Activated CD8-positive, alpha-beta T cell treated with anti-CD3 and anti-CD28 coated beads for 36 hours (primary cell): Measurements from ENCODE around the gene C1R. TPM values are rescaled to one million over a fixed set of nuclear protein-coding genes. Genes with fewer than 3 reads are reported as not detected.
A peak's percentile ranks its signal among the peaks of the same experiment; 100 is the strongest.

Experiments used
- ATAC-seq: fragments of 200-7000 bp; cut with Tn5 transposase; one replicate; pipeline ENCODE4 v1.10.0; 2021; ENCODE audit warnings: mild to moderate bottlenecking, moderate library complexity
- CTCF ChIA-PET: fragments of 350-600 bp; sonication (Branson Sonifier 250); formaldehyde crosslinking; loops from one replicate; lab custom pipeline; 2021; ENCODE audit warnings: antibody characterized with exemption; lab: Charles Lee
- POLR2A ChIA-PET: fragments of 350-600 bp; sonication (Branson Sonifier 250); formaldehyde crosslinking; loops from one replicate; lab custom pipeline; 2021; ENCODE audit warnings: antibody characterized with exemption; lab: Charles Lee
- DNase-seq: peaks from one replicate; pipeline ENCODE4 v3.0.0-alpha.2; 2020
- H3K27ac Mint-ChIP-seq: one replicate; pipeline ENCODE4 v1.8.0; 2021; ENCODE audit warnings: mild to moderate bottlenecking, mixed read lengths
- H3K27me3 Mint-ChIP-seq: one replicate; pipeline ENCODE4 v1.8.0; 2021; ENCODE audit warnings: mixed read lengths
- H3K36me3 Mint-ChIP-seq: one replicate; pipeline ENCODE4 v1.8.0; 2021; ENCODE audit warnings: low read depth, mixed read lengths
- H3K4me1 Mint-ChIP-seq: one replicate; pipeline ENCODE4 v1.8.0; 2021; ENCODE audit warnings: low read depth, mixed read lengths
- H3K4me3 Mint-ChIP-seq: one replicate; pipeline ENCODE4 v1.8.0; 2021; ENCODE audit warnings: mild to moderate bottlenecking, moderate library complexity, mixed read lengths
- H3K9me3 Mint-ChIP-seq: one replicate; pipeline ENCODE4 v1.8.0; 2021; ENCODE audit warnings: mixed read lengths
- intact Hi-C: fragments of 100-400 bp; cut with micrococcal nuclease; formaldehyde crosslinking; loops from one replicate; pipeline ENCODE4 v1.10.0; 2022
- total RNA-seq, 2 experiments: library from RNA; stranded (reverse); gene quantifications; one replicate each; pipeline ENCODE4 v1.2.3, GENCODE V29; 2021
- TF ChIP-seq, protein P1 (sequence below): fragments of 200-600 bp; IDR thresholded peaks from one replicate; pipeline ENCODE4 v1.8.0; 2022; ENCODE audit warnings: antibody characterized with exemption, mild to moderate bottlenecking

The C1R gene
- total RNA-seq = 1 to 10 TPM in 1 of 2 experiments, under 1 TPM in 1; 0.97 to 2.4 TPM

DNA sequence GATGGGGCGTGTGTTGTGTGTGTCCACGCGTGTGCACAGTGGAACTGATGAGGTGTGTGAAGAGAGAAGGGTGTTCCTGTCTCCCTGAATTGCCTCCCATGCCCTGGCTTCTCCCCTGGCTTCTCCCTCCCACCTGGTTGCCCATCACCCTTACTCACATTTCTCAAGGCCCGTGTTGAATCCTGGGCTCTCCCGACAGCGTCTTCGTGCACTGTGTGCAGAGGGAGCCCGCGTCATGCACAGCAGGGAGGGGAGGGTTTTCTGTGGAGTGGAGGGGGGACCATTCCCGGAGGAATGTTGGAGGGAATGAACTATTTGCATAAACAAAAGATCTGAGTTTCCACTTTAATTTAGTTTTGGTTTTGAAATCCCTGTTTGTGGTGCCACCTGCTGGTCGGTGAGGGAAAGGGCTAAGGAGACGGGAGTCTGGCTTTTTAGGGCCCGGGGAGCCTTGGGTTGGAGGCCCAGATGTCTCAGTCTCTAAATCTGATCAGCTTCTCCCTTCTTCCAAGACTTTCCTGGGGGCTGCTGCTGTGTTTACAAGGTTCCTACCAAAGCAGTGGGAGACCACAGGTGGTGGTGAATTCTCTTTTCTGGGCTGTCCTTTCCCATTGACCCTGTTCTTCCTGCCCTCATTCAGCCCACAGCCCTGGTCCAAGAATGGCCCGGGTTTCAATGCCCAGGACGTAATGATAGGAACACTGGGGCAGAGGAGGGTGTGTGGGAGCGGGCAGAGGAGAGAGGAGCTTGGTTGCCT lies at the start of gene C1R:
Gene C1R, minus strand, starts transcription at position 217 of the 757 bp plus-strand sequence. Its CDS starts 57 bp downstream, at position 160.
- ChIA-PET POLR2A (interaction anchor here (0.8 to 2.4 kb wide), 5 partner anchors 10 to 148 kb away, joined by 3 to 14 read pairs (median 4); partner anchors contain the start of genes C12orf57, C1RL, LPCAT3 and RNU7-1), CTCF (interaction anchor here (1.0 to 2.7 kb wide), 6 partner anchors 10 to 94 kb away, joined by 3 to 13 read pairs (median 4); no protein-coding TSS in a partner anchor)
- peak within 1 kb of the TSS; percentile 77 for H3K27ac Mint-ChIP-seq
- TF ChIP-seq, protein P1, sequence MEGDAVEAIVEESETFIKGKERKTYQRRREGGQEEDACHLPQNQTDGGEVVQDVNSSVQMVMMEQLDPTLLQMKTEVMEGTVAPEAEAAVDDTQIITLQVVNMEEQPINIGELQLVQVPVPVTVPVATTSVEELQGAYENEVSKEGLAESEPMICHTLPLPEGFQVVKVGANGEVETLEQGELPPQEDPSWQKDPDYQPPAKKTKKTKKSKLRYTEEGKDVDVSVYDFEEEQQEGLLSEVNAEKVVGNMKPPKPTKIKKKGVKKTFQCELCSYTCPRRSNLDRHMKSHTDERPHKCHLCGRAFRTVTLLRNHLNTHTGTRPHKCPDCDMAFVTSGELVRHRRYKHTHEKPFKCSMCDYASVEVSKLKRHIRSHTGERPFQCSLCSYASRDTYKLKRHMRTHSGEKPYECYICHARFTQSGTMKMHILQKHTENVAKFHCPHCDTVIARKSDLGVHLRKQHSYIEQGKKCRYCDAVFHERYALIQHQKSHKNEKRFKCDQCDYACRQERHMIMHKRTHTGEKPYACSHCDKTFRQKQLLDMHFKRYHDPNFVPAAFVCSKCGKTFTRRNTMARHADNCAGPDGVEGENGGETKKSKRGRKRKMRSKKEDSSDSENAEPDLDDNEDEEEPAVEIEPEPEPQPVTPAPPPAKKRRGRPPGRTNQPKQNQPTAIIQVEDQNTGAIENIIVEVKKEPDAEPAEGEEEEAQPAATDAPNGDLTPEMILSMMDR = peak; percentile 91
- H3K27me3 Mint-ChIP-seq = no peaks in the 10 kb centered on the region
- H3K4me3 Mint-ChIP-seq = peak within 1 kb of the TSS; percentile 75
- intact Hi-C loops = no loop called here
- H3K36me3 Mint-ChIP-seq = no peaks in the 10 kb centered on the region
- H3K9me3 Mint-ChIP-seq = no peaks in the 10 kb centered on the region
- H3K4me1 Mint-ChIP-seq = peaks cover 6% of the 10 kb centered on the region
- peak; percentile 81 for DNase-seq
- ATAC-seq = peak; percentile 86

DNA sequence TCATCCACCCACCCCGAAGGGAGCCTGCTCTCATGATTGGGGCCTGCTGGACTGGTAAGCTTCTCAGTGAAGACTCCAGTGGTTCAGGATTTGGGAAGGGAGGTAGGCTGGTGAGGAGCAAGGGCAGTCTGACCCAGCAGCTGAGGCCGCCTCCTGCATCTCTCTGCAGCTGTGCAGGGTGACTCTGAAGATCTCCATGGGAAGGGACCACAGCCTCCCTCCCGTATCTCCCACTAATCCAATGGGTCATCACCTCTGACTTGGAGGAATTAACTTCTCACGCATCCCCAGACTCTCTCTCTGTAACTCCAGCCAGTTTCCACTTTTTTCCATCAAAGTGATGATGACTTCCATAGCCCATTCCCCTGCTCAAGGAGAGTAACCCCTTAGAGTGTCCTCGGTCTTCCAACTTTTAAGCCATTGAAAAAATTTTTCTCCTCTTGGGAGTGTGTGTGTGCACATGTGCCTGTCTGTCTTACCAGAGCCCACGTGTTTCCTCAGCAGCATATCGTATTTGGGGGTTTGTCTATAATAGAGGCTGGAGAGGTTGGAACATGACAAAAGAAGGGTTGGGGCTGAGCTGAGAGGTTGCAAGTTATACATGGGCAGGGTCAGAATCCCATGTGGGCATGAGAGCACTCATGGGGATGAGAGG lies 49.2 kb upstream of the C1R start:
- peaks cover 19% of the 10 kb centered on the region for H3K36me3 Mint-ChIP-seq
- H3K27ac Mint-ChIP-seq = no peak overlapping the region
- POLR2A ChIA-PET = interaction anchor here (0.6 to 1.1 kb wide), 2 partner anchors 12 to 834 kb away, joined by 3 to 4 read pairs; no protein-coding TSS in a partner anchor

DNA sequence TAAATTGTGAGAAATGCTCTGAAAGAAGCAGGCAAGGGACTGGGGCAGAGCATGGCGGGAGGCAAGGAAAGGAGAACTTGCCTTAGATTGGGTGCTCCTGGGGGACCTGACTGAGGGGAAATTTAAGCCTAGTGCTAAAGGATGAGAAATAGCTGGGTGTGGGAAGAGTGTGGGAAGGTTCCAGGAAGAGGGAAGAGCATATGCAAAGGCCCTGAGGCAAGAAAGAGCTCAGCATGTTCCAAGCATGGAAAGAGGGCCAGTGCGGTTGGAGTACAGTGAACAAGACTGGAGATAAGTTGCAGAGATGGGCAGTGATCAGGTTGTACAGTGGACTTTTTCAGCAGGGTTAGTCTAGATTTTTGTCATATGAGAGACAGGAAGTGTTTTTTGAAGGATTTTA lies 47.0 kb upstream of the C1R start:
- intact Hi-C loops = no loop called here
- H3K36me3 Mint-ChIP-seq = peaks cover 19% of the 10 kb centered on the region
- H3K4me1 Mint-ChIP-seq = no peaks in the 10 kb centered on the region
- H3K4me3 Mint-ChIP-seq = no peak overlapping the region
- no peak overlapping the region for H3K27ac Mint-ChIP-seq
- CTCF ChIA-PET = interaction anchor here (0.9 to 1.0 kb wide), 2 partner anchors 26 to 46 kb away, joined by 3 read pairs; partner anchors contain the start of gene C1R
- TF ChIP-seq, protein P1 = no peak
- POLR2A ChIA-PET = interaction anchor here (1.0 kb wide), 1 partner anchor 10 kb away, joined by 3 read pairs; no protein-coding TSS in a partner anchor
- ATAC-seq = no peak
- H3K9me3 Mint-ChIP-seq = no peaks in the 10 kb centered on the region
- no peaks in the 10 kb centered on the region for H3K27me3 Mint-ChIP-seq
- DNase-seq = no peak

More for the DNA sequence above, 49.2 kb upstream of the C1R start:
- intact Hi-C loops = loop anchor here (5.0 kb wide), 1 partner anchor 46 kb away; the partner anchor contains the start of gene PEX5
- Mint-ChIP-seq H3K4me1 (no peaks in the 10 kb centered on the region), H3K27me3 (no peaks in the 10 kb centered on the region), H3K4me3 (no peak overlapping the region), H3K9me3 (no peaks in the 10 kb centered on the region)
- DNase-seq = no peak
- no peak for ATAC-seq
- TF ChIP-seq, protein P1 = no peak
- CTCF ChIA-PET = interaction anchor here (0.9 to 2.8 kb wide), 14 partner anchors 9 to 136 kb away, joined by 3 to 10 read pairs (median 4); no protein-coding TSS in a partner anchor

DNA sequence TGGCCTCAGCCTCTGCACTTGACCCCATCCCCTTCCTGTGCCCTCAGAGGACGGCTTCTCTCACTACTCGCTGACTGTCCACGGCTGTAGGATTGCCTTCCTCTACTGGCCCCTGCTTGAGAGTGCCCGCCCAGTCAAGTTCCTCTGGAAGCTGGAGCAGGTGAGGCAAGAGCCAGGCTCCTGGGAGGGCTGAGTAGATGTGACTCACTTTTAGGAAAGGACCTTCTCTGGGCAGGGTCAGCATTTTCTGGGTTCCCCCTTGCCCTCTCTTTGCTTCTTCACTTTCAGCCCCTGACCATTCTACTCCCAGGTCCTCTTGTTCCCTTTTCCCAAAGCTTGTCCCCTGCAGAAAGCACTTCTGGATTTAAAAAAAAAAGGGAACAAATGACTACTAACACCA lies 45.7 kb upstream of the C1R start:
- H3K36me3 Mint-ChIP-seq = peaks cover 16% of the 10 kb centered on the region
- CTCF ChIA-PET = interaction anchor here (1.2 kb wide), 1 partner anchor 16 kb away, joined by 3 read pairs; no protein-coding TSS in a partner anchor
- ATAC-seq = no peak

More for the DNA sequence above, 45.7 kb upstream of the C1R start:
- Mint-ChIP-seq H3K27me3 (no peaks in the 10 kb centered on the region), H3K9me3 (no peaks in the 10 kb centered on the region), H3K4me1 (no peaks in the 10 kb centered on the region), H3K27ac (peak overlapping the region; percentile 40), H3K4me3 (no peak overlapping the region)
- intact Hi-C loops = no loop called here
- TF ChIP-seq, protein P1 = no peak
- POLR2A ChIA-PET = no interaction called here
- no peak for DNase-seq
